Suprapubic skin (tissue), 4 donors: ENCODE results near the gene TIGD2. TPM values are rescaled to one million over a fixed set of nuclear protein-coding genes. Genes with fewer than 3 reads are reported as not detected.

Experiments
- DNase-seq, 2 donors: peaks; one replicate each; pipeline ENCODE4 v3.0.0-alpha.2; 2019; ENCODE audit warnings: low spot score in 2 of 2
- H3K27ac ChIP-seq: fragments of 200-600 bp; sonication (generic); one replicate; pipeline ENCODE4 v1.5.1; 2019
- H3K27me3 ChIP-seq: fragments of 200-600 bp; sonication (generic); one replicate; pipeline ENCODE4 v1.5.1; 2019
- H3K36me3 ChIP-seq: fragments of 200-600 bp; sonication (generic); one replicate; pipeline ENCODE4 v1.5.1; 2019
- H3K4me1 ChIP-seq: fragments of 200-600 bp; sonication (generic); one replicate; pipeline ENCODE4 v1.5.1; 2019
- H3K4me3 ChIP-seq: fragments of 200-600 bp; sonication (generic); one replicate; pipeline ENCODE4 v1.5.1; 2019; ENCODE audit warnings: mild to moderate bottlenecking
- H3K9me3 ChIP-seq: fragments of 200-600 bp; sonication (generic); one replicate; pipeline ENCODE4 v1.5.1; 2019
- CTCF ChIP-seq, 2 donors: fragments of 200-600 bp in 1 of 2; fragments of 450-650 bp in 1 of 2; sonication (generic) in 1 of 2; IDR thresholded peaks; one replicate each; pipeline ENCODE4 v1.5.1; 2016 to 2019; ENCODE audit warnings: antibody characterized with exemption in 2 of 2, mild to moderate bottlenecking in 1 of 2, moderate library complexity in 1 of 2
- EP300 ChIP-seq: sonication (generic); formaldehyde crosslinking; IDR thresholded peaks from one replicate; pipeline ENCODE4 v1.6.1; 2017; ENCODE audit warnings: antibody characterized with exemption
- POLR2A ChIP-seq, 2 donors: fragments of 450-650 bp; IDR thresholded peaks; one replicate each; pipeline ENCODE4 v1.6.1; 2017; ENCODE audit warnings: antibody characterized with exemption in 2 of 2, mild to moderate bottlenecking in 2 of 2, moderate library complexity in 2 of 2
- POLR2AphosphoS5 ChIP-seq, 3 donors: sonication (generic); formaldehyde crosslinking; IDR thresholded peaks; one replicate each; pipeline ENCODE4 v1.6.1; 2017; ENCODE audit warnings: antibody characterized with exemption in 3 of 3
- WGBS: methylation state at CpG from one replicate; pipeline ENCODE4 v1.1.5; 2018; 5-methylcytosine and 5-hydroxymethylcytosine counted together
- total RNA-seq, 4 donors: library from RNA; depleted of rRNA; stranded (reverse); fragments of >200 nt; gene quantifications; one replicate each; pipeline ENCODE4 v1.1.0, GENCODE V29; 2016

TIGD2 gene
- total RNA-seq, 4 donors from 2014 or later = 2.9 to 7.6 (median 4.9) TPM

DNA sequence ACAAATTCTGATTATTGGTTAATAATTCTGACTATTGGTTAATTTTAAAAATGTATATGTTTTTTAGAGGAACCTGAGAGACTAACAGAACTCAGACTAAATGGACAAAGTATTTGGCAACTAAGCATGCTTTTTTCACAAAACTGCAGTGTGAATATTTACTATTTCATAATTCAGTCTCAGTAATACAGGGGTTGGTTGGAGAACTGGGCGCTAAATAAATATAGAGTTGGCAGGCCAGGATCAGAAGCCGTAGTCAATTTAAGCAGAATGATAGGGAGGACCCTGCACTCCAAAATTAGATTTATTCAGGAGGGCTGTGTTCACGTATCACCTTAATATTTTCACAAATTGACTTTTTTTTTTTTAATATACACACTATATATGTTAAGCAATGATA is 5.8 kb downstream of the TIGD2 start:
- no peak overlapping the region for H3K27ac ChIP-seq
- H3K4me3 ChIP-seq = no peak overlapping the region
- H3K9me3 ChIP-seq = no peaks in the 10 kb centered on the region
- WGBS = 62% methylated on average over 3 of the region's 3 CpGs
- no peaks in the 10 kb centered on the region for H3K27me3 ChIP-seq
- DNase-seq = no peak
- H3K4me1 ChIP-seq = peaks cover 7% of the 10 kb centered on the region
- no peaks in the 10 kb centered on the region for H3K36me3 ChIP-seq
- TF ChIP-seq POLR2A (IDR thresholded peaks at IDR 0.05) (no peak), CTCF (IDR thresholded peaks at IDR 0.05) (no peak), EP300 (no peak), POLR2AphosphoS5 (IDR thresholded peaks at IDR 0.05) (no peak)

DNA sequence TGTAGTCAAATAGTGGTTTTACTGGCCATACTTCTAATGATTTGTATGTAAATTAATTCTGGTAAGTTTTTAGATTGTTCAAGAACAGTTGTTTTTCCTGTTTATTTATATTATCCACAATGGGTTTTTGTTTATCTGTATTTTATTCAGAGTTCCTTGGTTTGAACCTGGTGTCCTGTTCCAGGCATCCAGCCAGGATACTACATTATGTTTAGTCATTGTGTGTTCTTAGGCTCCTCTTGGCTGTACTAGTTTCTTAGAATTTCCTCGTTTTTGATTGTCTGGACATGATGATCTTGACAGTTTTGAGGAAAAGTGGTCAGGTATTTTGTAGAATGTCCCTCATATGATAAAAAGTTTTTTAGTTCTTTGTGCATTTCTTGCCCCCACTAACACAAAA is 7.8 kb downstream of the TIGD2 start:
- WGBS = 81% methylated on average over 1 of the region's 1 CpG
- TF ChIP-seq POLR2AphosphoS5 (IDR thresholded peaks at IDR 0.05) (no peak), POLR2A (IDR thresholded peaks at IDR 0.05) (no peak), EP300 (no peak), CTCF (IDR thresholded peaks at IDR 0.05) (no peak)

DNA sequence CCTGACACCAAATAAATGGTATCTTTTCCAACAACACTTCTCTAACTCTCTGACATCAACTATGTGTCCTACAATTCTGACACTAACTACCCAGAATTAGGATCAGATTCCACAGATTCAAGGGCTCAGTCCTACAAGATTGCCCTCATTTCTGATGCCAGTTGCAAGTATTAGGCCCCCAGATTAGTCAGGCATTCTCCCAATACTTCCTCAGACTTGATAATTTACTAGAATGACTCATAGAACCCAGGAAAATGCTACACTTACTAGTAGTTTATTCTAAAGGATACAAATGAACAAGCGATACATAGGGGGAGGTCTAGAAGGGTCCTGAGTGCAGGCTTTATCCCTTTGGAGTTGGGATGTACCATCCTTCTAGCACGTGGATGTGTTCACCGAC is 8.5 kb downstream of the TIGD2 start:
- Histone ChIP-seq H3K4me3 (no peak overlapping the region), H3K4me1 (no peaks in the 10 kb centered on the region), H3K27me3 (no peaks in the 10 kb centered on the region), H3K36me3 (no peaks in the 10 kb centered on the region), H3K27ac (no peak overlapping the region), H3K9me3 (no peaks in the 10 kb centered on the region)
- TF ChIP-seq POLR2AphosphoS5 (IDR thresholded peaks at IDR 0.05) (no peak), EP300 (no peak), POLR2A (IDR thresholded peaks at IDR 0.05) (no peak), CTCF (IDR thresholded peaks at IDR 0.05) (no peak)
- no peak for DNase-seq
- WGBS = 92% methylated on average over 3 of the region's 3 CpGs

More for the DNA sequence above, 7.8 kb downstream of the TIGD2 start:
- Histone ChIP-seq H3K36me3 (no peaks in the 10 kb centered on the region), H3K9me3 (no peaks in the 10 kb centered on the region), H3K4me3 (no peak overlapping the region), H3K27ac (no peak overlapping the region), H3K4me1 (no peaks in the 10 kb centered on the region), H3K27me3 (no peaks in the 10 kb centered on the region)
- no peak for DNase-seq

DNA sequence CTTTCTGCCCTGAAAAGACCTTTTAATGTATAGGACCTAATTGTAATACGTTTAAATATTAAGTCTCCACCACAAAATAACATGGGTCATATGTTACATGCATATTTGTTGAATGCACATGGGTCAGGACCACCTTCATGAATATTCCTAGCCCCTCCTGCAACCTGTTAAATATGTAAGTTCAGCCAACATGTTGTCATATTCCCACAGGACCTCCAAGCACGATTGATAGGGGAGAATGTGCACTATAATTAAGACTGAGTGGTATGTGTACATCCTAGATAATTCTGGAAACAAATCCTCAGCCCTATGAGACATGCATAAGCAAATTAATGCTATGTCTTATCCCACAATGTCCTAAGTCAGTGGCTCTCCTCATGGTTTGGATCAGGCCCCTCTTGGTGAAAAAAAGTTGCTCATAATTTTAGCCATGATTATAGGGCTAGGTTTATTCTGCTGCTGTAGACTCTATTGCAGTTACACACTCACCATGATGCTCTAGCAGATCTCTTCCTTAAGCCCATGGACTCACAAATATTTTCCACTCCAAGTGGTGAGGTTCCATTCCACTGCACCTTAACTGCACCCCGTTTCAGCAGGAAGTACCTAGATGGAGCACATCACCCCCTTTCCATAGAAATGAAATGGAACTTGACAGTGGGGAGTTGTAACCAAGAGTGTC is 10.2 kb downstream of the TIGD2 start:
- Histone ChIP-seq H3K4me1 (no peaks in the 10 kb centered on the region), H3K27me3 (no peaks in the 10 kb centered on the region), H3K9me3 (no peaks in the 10 kb centered on the region), H3K4me3 (no peak overlapping the region), H3K27ac (no peak overlapping the region), H3K36me3 (no peaks in the 10 kb centered on the region)
- TF ChIP-seq POLR2A (IDR thresholded peaks at IDR 0.05) (no peak), POLR2AphosphoS5 (IDR thresholded peaks at IDR 0.05) (no peak), EP300 (no peak), CTCF (IDR thresholded peaks at IDR 0.05) (no peak)
- no peak for DNase-seq
- 90% methylated on average over 3 of the region's 3 CpGs for WGBS

- Histone ChIP-seq H3K27me3 (no peaks in the 10 kb centered on the region), H3K4me1 (no peaks in the 10 kb centered on the region), H3K27ac (peak overlapping the region; percentile 1), H3K9me3 (no peaks in the 10 kb centered on the region), H3K36me3 (no peaks in the 10 kb centered on the region), H3K4me3 (no peak overlapping the region)
- no peak for TF ChIP-seq POLR2AphosphoS5 (IDR thresholded peaks at IDR 0.05)
- TF ChIP-seq EP300 = no peak
- no peak for TF ChIP-seq CTCF (IDR thresholded peaks at IDR 0.05)
- TF ChIP-seq POLR2A (IDR thresholded peaks at IDR 0.05) = no peak
- no peak for DNase-seq
- 90% methylated on average over 5 of the region's 5 CpGs for WGBS
Observed at GRCh38 chr4:89123451-89123851, 12.1 kb downstream of the TIGD2 start.
